Measurements from ENCODE around the gene TXNRD1.

DNA sequence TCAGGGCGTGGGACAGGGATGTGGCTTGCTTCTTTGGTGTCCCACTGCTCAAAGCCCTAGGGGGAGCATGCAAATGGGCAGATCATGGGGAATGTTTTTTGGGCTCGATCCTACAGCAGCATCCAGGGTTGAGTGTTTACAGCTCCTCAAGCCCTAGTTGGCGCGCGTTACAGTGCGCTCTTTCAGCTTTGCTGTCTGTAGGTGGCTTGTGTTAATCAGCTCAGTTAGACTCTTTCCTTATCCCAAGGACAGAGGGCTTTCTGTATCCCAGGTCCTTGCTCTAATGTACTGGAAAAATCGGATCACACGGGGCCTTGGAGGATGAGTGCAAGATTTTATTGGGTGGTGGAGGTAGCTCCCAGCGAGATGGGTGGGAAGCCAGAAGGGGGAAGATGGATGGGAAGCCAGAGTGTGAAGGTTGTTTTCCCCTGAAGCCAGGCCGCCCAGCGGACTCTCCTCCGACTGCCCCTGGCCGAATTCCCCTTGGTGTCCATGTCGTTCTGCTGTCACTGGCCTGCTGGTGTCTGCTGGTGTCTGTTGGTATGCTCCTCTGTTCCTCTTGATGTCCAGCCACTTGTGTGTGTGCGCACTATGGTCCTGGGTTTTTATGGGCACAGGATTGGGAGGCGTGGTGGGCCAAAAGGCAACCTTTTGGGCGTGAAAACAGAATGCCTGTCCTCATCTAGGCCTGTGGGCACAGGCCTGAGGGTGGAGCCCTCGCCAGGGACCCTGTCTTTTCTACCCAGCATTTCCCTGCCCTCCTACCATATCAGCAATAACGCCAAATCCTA, 10.7 kb upstream of the TXNRD1 start:
- TF ChIP-seq CTCF (IDR thresholded peaks at IDR 0.05) (no peak), EP300 (IDR thresholded peaks at IDR 0.05) (no peak), POLR2AphosphoS5 (IDR thresholded peaks at IDR 0.05) (no peak), POLR2A (IDR thresholded peaks at IDR 0.05; ENCODE audit: low read depth) (no peak)

Measured in esophagus muscularis mucosa (tissue), 4 donors.